ENCODE data around the gene WBP11. TPM values are rescaled to one million over a fixed set of nuclear protein-coding genes. Genes with fewer than 3 reads are reported as not detected.

The WBP11 gene
- total RNA-seq, 2 experiments from 2014 or later: 131 to 134 TPM

DNA sequence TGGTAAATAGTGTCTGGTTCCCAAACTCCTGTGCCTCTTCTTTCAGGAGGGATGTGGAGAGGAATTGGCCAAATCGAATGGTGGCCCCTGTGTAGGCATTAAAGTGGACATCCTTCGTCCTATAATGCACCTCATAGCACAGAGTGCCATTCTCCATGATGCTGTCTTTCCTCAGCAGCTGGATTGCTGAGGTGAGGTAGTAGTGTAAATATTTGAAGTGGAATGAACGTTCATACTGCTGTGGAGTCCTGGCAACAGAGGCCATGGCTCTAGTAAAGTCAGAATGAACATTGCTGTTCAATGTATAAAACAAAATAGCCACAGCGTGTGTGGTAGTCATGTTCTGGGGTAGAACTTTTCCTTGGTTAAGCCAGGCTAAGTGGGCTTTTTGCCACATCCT, 37.3 kb upstream of the WBP11 start:
- no peaks in the 10 kb centered on the region for H3K4me1 Mint-ChIP-seq (ENCODE audit: low read depth)
- no peak overlapping the region for H3K27ac Mint-ChIP-seq
- H3K36me3 Mint-ChIP-seq: no peaks in the 10 kb centered on the region
- ChIA-PET CTCF (interaction anchor here (0.8 to 2.1 kb wide), 2 partner anchors 121 to 155 kb away, joined by 3 to 6 read pairs; no protein-coding TSS in a partner anchor), POLR2A (no interaction called here)
- no peak for DNase-seq
- H3K9me3 Mint-ChIP-seq: no peaks in the 10 kb centered on the region
- no peak overlapping the region for H3K4me3 Mint-ChIP-seq
- H3K27me3 Mint-ChIP-seq: peaks cover 9% of the 10 kb centered on the region
- intact Hi-C loops (cut with micrococcal nuclease): no loop called here

GRCh38 chr12:14839262-14839661, 36.0 kb upstream of the WBP11 start:
- no peaks in the 10 kb centered on the region for H3K9me3 Mint-ChIP-seq
- POLR2A ChIA-PET: no interaction called here
- no peak for DNase-seq
- H3K36me3 Mint-ChIP-seq: no peaks in the 10 kb centered on the region
- no peak overlapping the region for H3K4me3 Mint-ChIP-seq
- intact Hi-C loops (cut with micrococcal nuclease): no loop called here
- H3K4me1 Mint-ChIP-seq (ENCODE audit: low read depth): no peaks in the 10 kb centered on the region
- no peak overlapping the region for H3K27ac Mint-ChIP-seq
- peaks cover 9% of the 10 kb centered on the region for H3K27me3 Mint-ChIP-seq
- CTCF ChIA-PET: interaction anchor here (2.1 kb wide), 1 partner anchor 156 kb away, joined by 6 read pairs; no protein-coding TSS in a partner anchor

- Mint-ChIP-seq H3K27ac (no peak overlapping the region), H3K9me3 (no peaks in the 10 kb centered on the region), H3K4me1 (ENCODE audit: low read depth) (no peaks in the 10 kb centered on the region), H3K27me3 (peaks cover 16% of the 10 kb centered on the region), H3K36me3 (no peaks in the 10 kb centered on the region), H3K4me3 (no peak overlapping the region)
- DNase-seq: no peak
- ChIA-PET CTCF (interaction anchor here (0.8 to 1.5 kb wide), 2 partner anchors 9 to 158 kb away, joined by 3 to 7 read pairs; no protein-coding TSS in a partner anchor), POLR2A (no interaction called here)
- intact Hi-C loops (cut with micrococcal nuclease): no loop called here
These were observed 33.3 kb upstream of the WBP11 start for GRCh38 chr12:14836336-14837210.

- H3K27me3 Mint-ChIP-seq: peaks cover 13% of the 10 kb centered on the region
These were observed 31.2 kb upstream of the WBP11 start for GRCh38 chr12:14834509-14834908.

GRCh38 chr12:14833952-14834351, 30.7 kb upstream of the WBP11 start:
- Mint-ChIP-seq H3K27ac (no peak overlapping the region), H3K4me3 (no peak overlapping the region), H3K9me3 (no peaks in the 10 kb centered on the region), H3K36me3 (no peaks in the 10 kb centered on the region), H3K27me3 (peaks cover 12% of the 10 kb centered on the region), H3K4me1 (ENCODE audit: low read depth) (no peaks in the 10 kb centered on the region)
- ChIA-PET CTCF (interaction anchor here (1.5 to 1.7 kb wide), 2 partner anchors 12 kb away, joined by 4 to 5 read pairs; no protein-coding TSS in a partner anchor), POLR2A (no interaction called here)
- no peak for DNase-seq
- intact Hi-C loops (cut with micrococcal nuclease): no loop called here

More at GRCh38 chr12:14834509-14834908, 31.2 kb upstream of the WBP11 start:
- intact Hi-C loops (cut with micrococcal nuclease): no loop called here
- no peak overlapping the region for H3K27ac Mint-ChIP-seq
- DNase-seq: no peak
- ChIA-PET POLR2A (no interaction called here), CTCF (interaction anchor here (1.2 to 1.5 kb wide), 2 partner anchors 10 to 11 kb away, joined by 5 to 6 read pairs; no protein-coding TSS in a partner anchor)
- H3K4me1 Mint-ChIP-seq (ENCODE audit: low read depth): no peaks in the 10 kb centered on the region
- no peaks in the 10 kb centered on the region for H3K36me3 Mint-ChIP-seq
- no peaks in the 10 kb centered on the region for H3K9me3 Mint-ChIP-seq
- no peak overlapping the region for H3K4me3 Mint-ChIP-seq

- no peaks in the 10 kb centered on the region for H3K4me1 Mint-ChIP-seq (ENCODE audit: low read depth)
- H3K36me3 Mint-ChIP-seq: no peaks in the 10 kb centered on the region
- no peaks in the 10 kb centered on the region for H3K9me3 Mint-ChIP-seq
- no peak overlapping the region for H3K27ac Mint-ChIP-seq
- CTCF ChIA-PET: interaction anchor here (1.2 to 1.7 kb wide), 3 partner anchors 13 to 388 kb away, joined by 3 to 5 read pairs (median 4); partner anchors contain the start of gene RERG
- peaks cover 9% of the 10 kb centered on the region for H3K27me3 Mint-ChIP-seq
- no peak for DNase-seq
- H3K4me3 Mint-ChIP-seq: no peak overlapping the region
- intact Hi-C loops (cut with micrococcal nuclease): no loop called here
- POLR2A ChIA-PET: no interaction called here
These were observed 30.1 kb upstream of the WBP11 start for GRCh38 chr12:14833336-14833735.

DNA sequence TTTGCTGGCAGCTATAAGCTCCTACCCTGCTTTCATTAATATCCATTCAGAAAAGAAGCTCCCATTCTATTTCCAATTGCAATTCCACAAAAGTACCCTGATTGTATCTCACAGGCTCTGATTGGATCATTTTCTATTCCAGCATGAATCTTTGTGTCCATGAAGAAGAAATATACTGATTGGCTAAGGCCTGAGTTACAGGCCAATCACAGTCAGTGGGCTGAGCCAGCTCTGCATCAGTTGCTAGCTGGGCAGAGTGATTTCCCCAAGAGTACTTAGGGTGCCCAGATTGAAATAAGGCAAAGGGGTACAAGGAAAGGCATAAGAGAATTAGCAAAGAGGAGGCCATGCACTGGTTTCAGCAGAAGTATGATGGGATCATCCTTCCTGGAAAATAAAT, 25.6 kb upstream of the WBP11 start:
- ChIA-PET CTCF (interaction anchor here (0.7 to 0.8 kb wide), 2 partner anchors 16 to 18 kb away, joined by 3 read pairs; no protein-coding TSS in a partner anchor), POLR2A (no interaction called here)
- intact Hi-C loops (cut with micrococcal nuclease): no loop called here
- DNase-seq: no peak
- Mint-ChIP-seq H3K27ac (no peak overlapping the region), H3K4me3 (no peak overlapping the region), H3K9me3 (no peaks in the 10 kb centered on the region), H3K4me1 (ENCODE audit: low read depth) (peaks cover 10% of the 10 kb centered on the region), H3K36me3 (no peaks in the 10 kb centered on the region), H3K27me3 (peaks cover 6% of the 10 kb centered on the region)

- Mint-ChIP-seq H3K4me1 (ENCODE audit: low read depth) (peaks cover 20% of the 10 kb centered on the region), H3K27me3 (peaks cover 4% of the 10 kb centered on the region), H3K27ac (no peak overlapping the region), H3K4me3 (no peak overlapping the region), H3K36me3 (no peaks in the 10 kb centered on the region), H3K9me3 (no peaks in the 10 kb centered on the region)
- intact Hi-C loops (cut with micrococcal nuclease): no loop called here
- CTCF ChIA-PET: no interaction called here
- POLR2A ChIA-PET: no interaction called here
- no peak for DNase-seq
These were observed 23.8 kb upstream of the WBP11 start for GRCh38 chr12:14827043-14827442.

DNA sequence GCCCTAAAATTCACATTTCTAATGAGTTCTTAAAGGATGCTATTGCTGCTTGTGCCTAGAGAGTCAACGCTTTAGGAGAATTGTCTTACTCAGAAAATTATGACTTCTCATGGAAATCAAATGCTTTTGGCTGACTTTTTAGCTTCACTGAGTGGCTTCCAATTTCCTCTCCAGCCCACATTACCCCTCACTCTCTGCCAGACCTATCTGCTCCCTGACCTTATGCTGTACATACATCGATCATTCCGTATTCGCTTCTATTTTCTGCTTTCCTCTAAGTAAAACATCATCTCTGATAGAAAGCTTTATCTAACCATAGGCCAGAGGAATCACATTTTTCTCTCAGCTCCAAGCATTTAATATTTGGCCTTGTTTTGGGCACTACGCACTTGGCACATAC, 23.2 kb upstream of the WBP11 start:
- Mint-ChIP-seq H3K9me3 (no peaks in the 10 kb centered on the region), H3K4me1 (ENCODE audit: low read depth) (peaks cover 20% of the 10 kb centered on the region), H3K36me3 (no peaks in the 10 kb centered on the region), H3K27me3 (peaks cover under 1% of the 10 kb centered on the region), H3K27ac (no peak overlapping the region), H3K4me3 (no peak overlapping the region)
- ChIA-PET POLR2A (no interaction called here), CTCF (no interaction called here)
- DNase-seq: no peak
- intact Hi-C loops (cut with micrococcal nuclease): no loop called here

GRCh38 chr12:14825256-14825655, 22.0 kb upstream of the WBP11 start:
- intact Hi-C loops (cut with micrococcal nuclease): loop anchor here (2.0 kb wide), 1 partner anchor 50 kb away; a partner anchor contains a TSS
- POLR2A ChIA-PET: no interaction called here
- Mint-ChIP-seq H3K36me3 (no peaks in the 10 kb centered on the region), H3K27me3 (peaks cover 2% of the 10 kb centered on the region), H3K4me3 (no peak overlapping the region), H3K9me3 (no peaks in the 10 kb centered on the region), H3K4me1 (ENCODE audit: low read depth) (peaks cover 20% of the 10 kb centered on the region), H3K27ac (no peak overlapping the region)
- CTCF ChIA-PET: interaction anchor here (0.6 kb wide), 2 partner anchors 34 to 152 kb away, joined by 3 read pairs; no protein-coding TSS in a partner anchor
- no peak for DNase-seq

DNA sequence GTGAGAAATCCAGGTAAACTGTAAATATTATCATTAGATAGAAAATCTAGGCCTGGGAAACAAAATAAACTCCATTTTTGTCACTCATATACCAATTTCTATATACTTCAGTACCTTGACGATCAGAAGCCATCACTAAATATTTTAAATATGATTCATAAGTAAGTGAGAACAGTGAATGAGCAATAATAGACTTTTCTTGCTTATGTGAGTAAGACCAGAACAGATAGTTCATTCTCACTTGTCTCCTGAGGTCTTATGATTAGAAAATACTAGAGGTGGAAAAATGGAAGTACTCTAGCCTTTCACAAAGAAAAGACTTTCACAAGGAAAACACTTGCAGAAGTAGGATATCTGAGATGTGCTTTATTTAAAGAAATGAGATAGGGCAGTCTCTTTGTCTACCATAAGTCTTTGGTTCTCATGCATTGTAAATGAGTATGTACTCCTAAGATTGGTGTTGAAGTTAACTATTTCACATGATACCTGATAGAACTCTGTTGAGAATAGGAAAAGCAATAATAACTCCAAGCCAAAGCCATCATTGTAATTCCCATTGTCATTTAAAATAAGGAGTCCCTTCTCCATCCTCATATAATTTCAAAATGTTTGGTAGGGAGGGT, 20.8 kb upstream of the WBP11 start:
- CTCF ChIA-PET: interaction anchor here (0.6 to 0.7 kb wide), 2 partner anchors 54 to 195 kb away, joined by 3 read pairs; no protein-coding TSS in a partner anchor
- POLR2A ChIA-PET: no interaction called here
- Mint-ChIP-seq H3K9me3 (no peaks in the 10 kb centered on the region), H3K4me3 (no peak overlapping the region), H3K4me1 (ENCODE audit: low read depth) (peaks cover 20% of the 10 kb centered on the region), H3K27ac (no peak overlapping the region), H3K27me3 (peaks cover 2% of the 10 kb centered on the region), H3K36me3 (no peaks in the 10 kb centered on the region)
- no peak for DNase-seq
- intact Hi-C loops (cut with micrococcal nuclease): loop anchor here (1.0 to 2.0 kb wide), 3 partner anchors 21 to 86 kb away; partner anchors contain the start of genes C12orf60 and WBP11

DNA sequence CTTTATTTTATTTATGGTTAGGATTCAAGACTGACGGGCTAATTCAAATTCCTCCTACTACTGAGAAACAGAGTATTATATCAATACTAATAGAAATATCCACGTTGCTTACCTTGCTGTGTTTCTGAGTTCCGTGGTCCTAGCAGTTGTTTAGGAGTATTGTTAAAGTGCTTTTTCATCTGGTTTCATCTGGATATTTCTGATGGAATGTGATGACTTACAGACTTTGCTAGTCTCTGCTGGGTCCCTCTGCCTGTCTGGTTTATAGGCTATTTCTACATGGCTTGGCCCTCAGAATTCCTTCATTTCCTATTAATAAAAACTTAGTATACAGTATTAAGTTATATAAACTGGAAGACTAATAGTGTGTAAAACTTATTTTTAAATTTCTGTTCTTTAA, 10.7 kb upstream of the WBP11 start, which contains the start of gene SMCO3:
Gene SMCO3 (minus strand): TSS at position 169 of the 400 bp plus-strand sequence. CDS start 7,502 bp downstream, outside the sequence.
- peaks cover 5% of the 10 kb centered on the region for H3K9me3 Mint-ChIP-seq

More for the DNA sequence above, 10.7 kb upstream of the WBP11 start, which contains the start of gene SMCO3:
- Mint-ChIP-seq H3K27me3 (peaks cover 2% of the 10 kb centered on the region), H3K27ac (no peak within 1 kb of the TSS), H3K4me3 (no peak within 1 kb of the TSS), H3K4me1 (ENCODE audit: low read depth) (peaks cover 16% of the 10 kb centered on the region), H3K36me3 (peaks cover 3% of the 10 kb centered on the region)
- POLR2A ChIA-PET: no interaction called here
- CTCF ChIA-PET: no interaction called here
- DNase-seq: no peak
- intact Hi-C loops (cut with micrococcal nuclease): no loop called here

Measured in activated CD4-positive, alpha-beta memory T cell treated with anti-CD3 and anti-CD28 coated beads for 36 hours (primary cell).